Activated T-cell treated with anti-CD3 and anti-CD28 coated beads, Interleukin-2, amount 50 U/mL, for 24 hours (primary cell): ENCODE results near the gene WFDC1.

ENCODE experiments used
- DNase-seq: peaks from one replicate; pipeline ENCODE4 v3.0.0-alpha.2; 2020
- H3K27ac Mint-ChIP-seq: 2 replicates; pipeline ENCODE4 v1.8.0; 2020; ENCODE audit warnings: mild to moderate bottlenecking, mixed read lengths
- H3K27me3 Mint-ChIP-seq: 2 replicates; pipeline ENCODE4 v1.8.0; 2020; ENCODE audit warnings: mixed read lengths
- H3K36me3 Mint-ChIP-seq: 2 replicates; pipeline ENCODE4 v1.8.0; 2020; ENCODE audit warnings: low read depth, mixed read lengths
- H3K4me1 Mint-ChIP-seq: 2 replicates; pipeline ENCODE4 v1.8.0; 2020; ENCODE audit warnings: low read depth, mixed read lengths
- H3K4me3 Mint-ChIP-seq: 2 replicates; pipeline ENCODE4 v1.8.0; 2020; ENCODE audit warnings: mild to moderate bottlenecking, moderate library complexity, mixed read lengths
- H3K9me3 Mint-ChIP-seq: 2 replicates; pipeline ENCODE4 v1.8.0; 2020; ENCODE audit warnings: mixed read lengths

The WFDC1 gene

GRCh38 chr16:84282533-84282932 is 12.1 kb upstream of the WFDC1 start:
- Mint-ChIP-seq H3K27ac (no peak overlapping the region), H3K9me3 (no peaks in the 10 kb centered on the region), H3K36me3 (no peaks in the 10 kb centered on the region), H3K27me3 (peaks cover under 1% of the 10 kb centered on the region), H3K4me3 (no peak overlapping the region), H3K4me1 (no peaks in the 10 kb centered on the region)
- DNase-seq, result no peak

- peaks cover 8% of the 10 kb centered on the region for H3K27me3 Mint-ChIP-seq
Measured at GRCh38 chr16:84283314-84284153, 11.1 kb upstream of the WFDC1 start.

GRCh38 chr16:84284154-84284722 is 10.4 kb upstream of the WFDC1 start:
- no peaks in the 10 kb centered on the region for H3K36me3 Mint-ChIP-seq
- peaks cover 14% of the 10 kb centered on the region for H3K27me3 Mint-ChIP-seq
- DNase-seq, result no peak
- H3K4me3 Mint-ChIP-seq, result no peak overlapping the region
- no peaks in the 10 kb centered on the region for H3K9me3 Mint-ChIP-seq
- no peak overlapping the region for H3K27ac Mint-ChIP-seq
- no peaks in the 10 kb centered on the region for H3K4me1 Mint-ChIP-seq

More at GRCh38 chr16:84283314-84284153, 11.1 kb upstream of the WFDC1 start:
- Mint-ChIP-seq H3K36me3 (no peaks in the 10 kb centered on the region), H3K27ac (no peak overlapping the region), H3K9me3 (no peaks in the 10 kb centered on the region), H3K4me1 (no peaks in the 10 kb centered on the region), H3K4me3 (no peak overlapping the region)
- DNase-seq, result no peak

GRCh38 chr16:84286578-84287240 is 8.0 kb upstream of the WFDC1 start:
- H3K27me3 Mint-ChIP-seq, result peaks cover 27% of the 10 kb centered on the region
- no peaks in the 10 kb centered on the region for H3K36me3 Mint-ChIP-seq

GRCh38 chr16:84288902-84289301 is 5.8 kb upstream of the WFDC1 start:
- H3K4me3 Mint-ChIP-seq, result no peak overlapping the region
- no peak for DNase-seq
- peaks cover under 1% of the 10 kb centered on the region for H3K4me1 Mint-ChIP-seq
- no peak overlapping the region for H3K27ac Mint-ChIP-seq
- no peaks in the 10 kb centered on the region for H3K36me3 Mint-ChIP-seq
- no peaks in the 10 kb centered on the region for H3K9me3 Mint-ChIP-seq
- peaks cover 46% of the 10 kb centered on the region for H3K27me3 Mint-ChIP-seq

More at GRCh38 chr16:84286578-84287240, 8.0 kb upstream of the WFDC1 start:
- Mint-ChIP-seq H3K4me1 (no peaks in the 10 kb centered on the region), H3K27ac (no peak overlapping the region), H3K4me3 (no peak overlapping the region), H3K9me3 (no peaks in the 10 kb centered on the region)
- no peak for DNase-seq

GRCh38 chr16:84291226-84291625 is 3.5 kb upstream of the WFDC1 start:
- Mint-ChIP-seq H3K4me1 (peaks cover 8% of the 10 kb centered on the region), H3K36me3 (no peaks in the 10 kb centered on the region), H3K9me3 (no peaks in the 10 kb centered on the region), H3K4me3 (no peak overlapping the region), H3K27me3 (peaks cover 69% of the 10 kb centered on the region), H3K27ac (no peak overlapping the region)
- no peak for DNase-seq

- H3K36me3 Mint-ChIP-seq, result no peaks in the 10 kb centered on the region
Measured at GRCh38 chr16:84292011-84292410, 2.7 kb upstream of the WFDC1 start.

GRCh38 chr16:84293406-84293805 is 1.3 kb upstream of the WFDC1 start:
- Mint-ChIP-seq H3K36me3 (no peaks in the 10 kb centered on the region), H3K27me3 (peaks cover 75% of the 10 kb centered on the region), H3K27ac (no peak overlapping the region), H3K9me3 (no peaks in the 10 kb centered on the region), H3K4me1 (peaks cover 8% of the 10 kb centered on the region), H3K4me3 (no peak overlapping the region)
- DNase-seq, result no peak

More at GRCh38 chr16:84292011-84292410, 2.7 kb upstream of the WFDC1 start:
- Mint-ChIP-seq H3K4me3 (no peak overlapping the region), H3K27ac (no peak overlapping the region), H3K9me3 (no peaks in the 10 kb centered on the region), H3K27me3 (peaks cover 77% of the 10 kb centered on the region), H3K4me1 (peaks cover 8% of the 10 kb centered on the region)
- no peak for DNase-seq

GRCh38 chr16:84294117-84294516 is 561 bp upstream of the WFDC1 start:
- peaks cover 72% of the 10 kb centered on the region for H3K27me3 Mint-ChIP-seq
- H3K4me3 Mint-ChIP-seq, result no peak overlapping the region
- H3K4me1 Mint-ChIP-seq, result peaks cover 8% of the 10 kb centered on the region
- no peaks in the 10 kb centered on the region for H3K36me3 Mint-ChIP-seq
- H3K9me3 Mint-ChIP-seq, result no peaks in the 10 kb centered on the region
- no peak for DNase-seq
- no peak overlapping the region for H3K27ac Mint-ChIP-seq

GRCh38 chr16:84295203-84295860 is 654 bp downstream of the WFDC1 start:
- no peak for DNase-seq
- H3K27ac Mint-ChIP-seq, result no peak overlapping the region
- peaks cover 8% of the 10 kb centered on the region for H3K4me1 Mint-ChIP-seq
- H3K9me3 Mint-ChIP-seq, result no peaks in the 10 kb centered on the region
- H3K36me3 Mint-ChIP-seq, result no peaks in the 10 kb centered on the region
- H3K4me3 Mint-ChIP-seq, result no peak overlapping the region
- H3K27me3 Mint-ChIP-seq, result peaks cover 65% of the 10 kb centered on the region

- no peak overlapping the region for H3K27ac Mint-ChIP-seq
- H3K4me3 Mint-ChIP-seq, result no peak overlapping the region
- H3K27me3 Mint-ChIP-seq, result peaks cover 44% of the 10 kb centered on the region
- H3K36me3 Mint-ChIP-seq, result no peaks in the 10 kb centered on the region
- DNase-seq, result no peak
- peaks cover 8% of the 10 kb centered on the region for H3K4me1 Mint-ChIP-seq
- no peaks in the 10 kb centered on the region for H3K9me3 Mint-ChIP-seq
Measured at GRCh38 chr16:84298376-84298899, 3.8 kb downstream of the WFDC1 start.

- no peak overlapping the region for H3K4me3 Mint-ChIP-seq
- H3K4me1 Mint-ChIP-seq, result peaks cover 1% of the 10 kb centered on the region
- no peaks in the 10 kb centered on the region for H3K36me3 Mint-ChIP-seq
- H3K9me3 Mint-ChIP-seq, result no peaks in the 10 kb centered on the region
- peaks cover 29% of the 10 kb centered on the region for H3K27me3 Mint-ChIP-seq
- no peak for DNase-seq
- no peak overlapping the region for H3K27ac Mint-ChIP-seq
Measured at GRCh38 chr16:84299734-84300440, 5.2 kb downstream of the WFDC1 start.

GRCh38 chr16:84302111-84302954 is 7.7 kb downstream of the WFDC1 start:
- Mint-ChIP-seq H3K4me3 (no peak overlapping the region), H3K36me3 (no peaks in the 10 kb centered on the region), H3K9me3 (no peaks in the 10 kb centered on the region), H3K27ac (no peak overlapping the region), H3K4me1 (no peaks in the 10 kb centered on the region), H3K27me3 (peaks cover 16% of the 10 kb centered on the region)
- DNase-seq, result no peak
